SU-DHL-6 (cell line): ENCODE results near the gene CELSR2.

Experiments used
- H2AFZ ChIP-seq: fragments of 200-600 bp; sonication (generic); 2 replicates; pipeline ENCODE4 v1.6.1; 2014; ENCODE audit warnings: low read depth, mild to moderate bottlenecking, moderate library complexity, mixed read lengths, antibody characterized with exemption, low read length; ENCODE audit not compliant: severe bottlenecking
- H3F3A ChIP-seq: fragments of 200-600 bp; shearing (Covaris generic); 2 replicates; pipeline ENCODE4 v1.6.0; 2016; ENCODE audit warnings: antibody characterized with exemption, mild to moderate bottlenecking; ENCODE audit not compliant: insufficient read depth
- H3K27ac ChIP-seq: fragments of 200-600 bp; sonication (generic); 2 replicates; pipeline ENCODE4 v1.5.1; 2016; ENCODE audit warnings: low read depth, mild to moderate bottlenecking, low read length, moderate library complexity, mixed read lengths
- H3K27me3 ChIP-seq: fragments of 200-600 bp; sonication (generic), shearing (Covaris generic); 2 replicates; pipeline ENCODE4 v1.6.0; 2014; ENCODE audit warnings: mild to moderate bottlenecking, low read length
- H3K36me3 ChIP-seq: fragments of 200-600 bp; sonication (generic); 2 replicates; pipeline ENCODE4 v1.6.1; 2014; ENCODE audit warnings: mild to moderate bottlenecking, low read length, mixed read lengths
- H3K4me2 ChIP-seq: fragments of 300-600, 200-600 bp; shearing (Covaris generic), sonication (generic); 2 replicates; pipeline ENCODE4 v1.6.0; 2014; ENCODE audit warnings: low read length, low read depth, mild to moderate bottlenecking; ENCODE audit not compliant: poor library complexity, severe bottlenecking
- H3K4me3 ChIP-seq: fragments of 200-600 bp; sonication (generic); 2 replicates; pipeline ENCODE4 v1.5.1; 2014; ENCODE audit warnings: antibody characterized with exemption, low read length, mild to moderate bottlenecking, mixed read lengths; ENCODE audit not compliant: insufficient read depth, poor library complexity, severe bottlenecking
- H3K79me2 ChIP-seq: fragments of 200-600 bp; sonication (generic); 2 replicates; pipeline ENCODE4 v1.6.1; 2014; ENCODE audit warnings: mild to moderate bottlenecking, low read length, moderate library complexity; ENCODE audit not compliant: insufficient read depth
- H3K9ac ChIP-seq: fragments of 200-600 bp; sonication (generic); 2 replicates; pipeline ENCODE4 v1.7.0; 2014; ENCODE audit warnings: mild to moderate bottlenecking, low read length
- H3K9me2 ChIP-seq: fragments of 200-600 bp; sonication (generic); replicated peaks from 2 replicates; pipeline ENCODE4 v1.6.1; 2014; ENCODE audit warnings: low read length; ENCODE audit not compliant: insufficient read depth
- H3K9me3 ChIP-seq: fragments of 200-600 bp; sonication (generic); 2 replicates; pipeline ENCODE4 v1.6.1; 2014; ENCODE audit warnings: low read length, mixed read lengths; ENCODE audit not compliant: insufficient read depth
- H4K20me1 ChIP-seq: fragments of 200-600 bp; sonication (generic); 2 replicates; pipeline ENCODE4 v1.6.1; 2014; ENCODE audit warnings: low read depth, mild to moderate bottlenecking, antibody characterized with exemption, low read length, moderate library complexity, mixed read lengths
- EZH2phosphoT487 ChIP-seq: fragments of 200-600 bp; sonication (generic), shearing (Covaris generic); conservative IDR thresholded peaks from 2 replicates; pipeline ENCODE4 v1.6.1; 2018; ENCODE audit warnings: mild to moderate bottlenecking, antibody characterized with exemption, low read length, moderate library complexity, mixed read lengths
- TF ChIP-seq, protein P1 (sequence below): fragments of 200-600 bp; sonication (generic); IDR thresholded peaks from one replicate; pipeline ENCODE4 v1.5.1; 2017; ENCODE audit warnings: antibody characterized with exemption, mild to moderate bottlenecking, low read length, moderate library complexity; ENCODE audit not compliant: insufficient read depth, poor library complexity, severe bottlenecking

The CELSR2 gene

DNA sequence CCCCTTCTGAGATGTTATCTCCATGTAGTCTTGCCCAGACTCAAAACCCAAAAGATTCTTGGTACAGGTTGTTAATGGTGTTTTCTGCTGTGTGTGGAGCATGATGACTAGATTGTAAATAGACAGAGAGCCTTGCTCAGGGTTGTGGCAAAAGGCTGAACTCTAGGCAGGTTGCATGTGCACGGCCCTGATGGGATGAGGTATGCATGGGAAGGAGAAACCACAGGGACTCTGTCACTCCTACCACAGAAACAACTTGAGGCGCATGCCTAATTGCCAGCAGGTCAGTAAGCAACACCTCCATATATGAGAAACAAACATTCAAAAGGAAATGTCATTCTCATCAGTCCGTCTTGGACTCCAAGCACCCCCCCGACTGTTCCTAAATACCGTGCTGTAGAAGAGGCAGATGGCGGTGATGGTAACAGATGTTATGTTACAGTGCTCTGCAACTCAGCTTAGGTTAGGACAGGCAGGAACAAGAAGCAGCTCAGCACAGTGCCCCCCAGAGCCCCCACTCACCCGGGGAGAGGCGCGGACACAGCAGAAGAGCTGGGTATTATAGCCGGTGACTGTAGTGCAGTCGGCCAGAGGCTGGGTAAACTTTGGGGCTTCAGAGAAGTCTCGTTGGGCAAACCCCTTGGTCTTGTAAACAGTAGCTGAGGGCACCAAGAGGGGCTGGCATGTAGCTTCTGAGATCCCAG, 46.5 kb downstream of the CELSR2 start:
- Histone ChIP-seq H3K4me3 (no peak overlapping the region), H3K4me2 (no peak overlapping the region), H3K27me3 (no peaks in the 10 kb centered on the region), H3K9ac (no peak overlapping the region), H3K36me3 (no peaks in the 10 kb centered on the region), H3K27ac (no peak overlapping the region), H3K79me2 (no peaks in the 10 kb centered on the region), H2AFZ (no peak overlapping the region), H3K9me3 (no peaks in the 10 kb centered on the region), H3K9me2 (no peaks in the 10 kb centered on the region), H3F3A (no peaks in the 10 kb centered on the region), H4K20me1 (no peaks in the 10 kb centered on the region)
- TF ChIP-seq, protein P1, sequence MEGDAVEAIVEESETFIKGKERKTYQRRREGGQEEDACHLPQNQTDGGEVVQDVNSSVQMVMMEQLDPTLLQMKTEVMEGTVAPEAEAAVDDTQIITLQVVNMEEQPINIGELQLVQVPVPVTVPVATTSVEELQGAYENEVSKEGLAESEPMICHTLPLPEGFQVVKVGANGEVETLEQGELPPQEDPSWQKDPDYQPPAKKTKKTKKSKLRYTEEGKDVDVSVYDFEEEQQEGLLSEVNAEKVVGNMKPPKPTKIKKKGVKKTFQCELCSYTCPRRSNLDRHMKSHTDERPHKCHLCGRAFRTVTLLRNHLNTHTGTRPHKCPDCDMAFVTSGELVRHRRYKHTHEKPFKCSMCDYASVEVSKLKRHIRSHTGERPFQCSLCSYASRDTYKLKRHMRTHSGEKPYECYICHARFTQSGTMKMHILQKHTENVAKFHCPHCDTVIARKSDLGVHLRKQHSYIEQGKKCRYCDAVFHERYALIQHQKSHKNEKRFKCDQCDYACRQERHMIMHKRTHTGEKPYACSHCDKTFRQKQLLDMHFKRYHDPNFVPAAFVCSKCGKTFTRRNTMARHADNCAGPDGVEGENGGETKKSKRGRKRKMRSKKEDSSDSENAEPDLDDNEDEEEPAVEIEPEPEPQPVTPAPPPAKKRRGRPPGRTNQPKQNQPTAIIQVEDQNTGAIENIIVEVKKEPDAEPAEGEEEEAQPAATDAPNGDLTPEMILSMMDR = no peak
- TF ChIP-seq EZH2phosphoT487 = no peak

DNA sequence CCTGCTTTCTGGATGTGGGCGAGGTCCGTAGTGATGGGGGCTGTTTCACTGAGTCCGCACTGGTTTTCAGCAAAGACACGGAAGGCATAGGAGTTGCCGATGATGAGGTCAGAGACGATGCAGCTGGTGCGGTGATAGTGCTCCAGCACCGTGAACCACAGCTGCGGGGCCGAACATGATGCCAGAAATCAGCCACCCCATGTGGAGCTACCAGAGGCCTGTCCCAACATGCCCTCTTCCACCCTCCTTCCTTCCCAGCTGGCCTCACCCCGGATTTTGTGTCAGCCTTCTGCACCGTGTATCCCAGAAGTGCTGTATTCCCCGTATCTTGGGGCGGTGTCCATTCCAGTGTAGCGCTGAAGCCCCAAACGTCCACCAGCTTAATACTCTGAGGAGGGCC, 47.4 kb downstream of the CELSR2 start:
- H3K36me3 ChIP-seq = no peaks in the 10 kb centered on the region
- H4K20me1 ChIP-seq = no peaks in the 10 kb centered on the region
- H3K9ac ChIP-seq = no peak overlapping the region
- no peak overlapping the region for H3K4me2 ChIP-seq
- no peak overlapping the region for H3K27ac ChIP-seq
- no peaks in the 10 kb centered on the region for H3K9me3 ChIP-seq
- TF ChIP-seq, protein P1 = no peak
- no peak for TF ChIP-seq EZH2phosphoT487
- no peak overlapping the region for H2AFZ ChIP-seq
- H3K79me2 ChIP-seq = no peaks in the 10 kb centered on the region
- H3K4me3 ChIP-seq = no peak overlapping the region
- no peaks in the 10 kb centered on the region for H3F3A ChIP-seq
- no peaks in the 10 kb centered on the region for H3K9me2 ChIP-seq
- no peaks in the 10 kb centered on the region for H3K27me3 ChIP-seq

DNA sequence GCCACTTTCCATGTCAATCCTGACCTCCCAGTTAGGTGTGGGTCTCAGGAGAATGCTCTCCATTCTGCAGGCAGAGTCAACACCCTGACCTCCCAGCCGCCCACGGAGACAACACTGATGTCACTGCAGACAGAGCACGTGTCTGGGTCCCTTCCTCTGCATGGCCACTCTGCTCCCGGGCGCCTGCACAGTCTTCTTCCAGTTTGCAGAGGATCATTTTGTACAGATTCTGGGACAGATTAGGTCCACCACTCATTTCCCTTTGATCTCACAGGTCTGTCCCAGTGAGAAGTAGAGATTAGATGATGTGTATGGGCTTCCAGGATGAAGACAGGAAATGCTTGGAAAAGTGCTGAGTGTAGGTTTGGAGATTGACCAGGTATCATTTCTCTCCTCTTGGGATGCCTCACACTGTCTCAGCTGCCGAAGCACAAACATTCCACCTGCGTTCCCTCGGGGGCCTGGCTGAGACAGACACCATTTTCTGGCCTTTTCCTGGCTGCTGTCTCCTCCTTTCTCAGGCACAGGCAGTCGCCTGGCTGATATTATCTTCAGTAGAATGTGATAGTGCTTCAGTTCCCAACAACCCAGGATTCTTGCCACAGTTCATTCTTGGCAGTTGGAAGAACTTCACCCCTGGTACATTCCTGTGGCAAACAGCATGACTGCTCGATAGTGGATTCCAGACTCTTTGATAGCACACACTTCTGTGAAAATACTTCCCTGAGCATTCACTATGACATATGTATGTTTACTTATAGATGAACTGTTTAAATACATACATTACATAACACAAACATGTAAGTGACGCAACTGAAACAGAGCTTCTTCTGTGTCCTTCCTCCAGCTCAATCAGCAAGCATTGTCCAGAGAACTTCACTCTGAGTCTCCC, 49.6 kb downstream of the CELSR2 start:
- no peak for TF ChIP-seq EZH2phosphoT487
- TF ChIP-seq, protein P1 = no peak
- no peaks in the 10 kb centered on the region for H3K36me3 ChIP-seq
- no peak overlapping the region for H2AFZ ChIP-seq
- H3K4me3 ChIP-seq = no peak overlapping the region
- H3F3A ChIP-seq = no peaks in the 10 kb centered on the region
- H3K27ac ChIP-seq = no peak overlapping the region
- no peaks in the 10 kb centered on the region for H3K79me2 ChIP-seq
- H3K4me2 ChIP-seq = no peak overlapping the region
- no peaks in the 10 kb centered on the region for H3K9me2 ChIP-seq
- no peaks in the 10 kb centered on the region for H3K9me3 ChIP-seq
- no peaks in the 10 kb centered on the region for H4K20me1 ChIP-seq
- no peak overlapping the region for H3K9ac ChIP-seq
- no peaks in the 10 kb centered on the region for H3K27me3 ChIP-seq
